GM19238 (cell line): ENCODE measurements around the gene ARHGAP26.

Source experiments
- DNase-seq: peaks from one replicate; pipeline ENCODE4 v3.0.0; 2011; ENCODE audit warnings: low spot score; ENCODE audit not compliant: insufficient read length

Gene ARHGAP26, protein sequence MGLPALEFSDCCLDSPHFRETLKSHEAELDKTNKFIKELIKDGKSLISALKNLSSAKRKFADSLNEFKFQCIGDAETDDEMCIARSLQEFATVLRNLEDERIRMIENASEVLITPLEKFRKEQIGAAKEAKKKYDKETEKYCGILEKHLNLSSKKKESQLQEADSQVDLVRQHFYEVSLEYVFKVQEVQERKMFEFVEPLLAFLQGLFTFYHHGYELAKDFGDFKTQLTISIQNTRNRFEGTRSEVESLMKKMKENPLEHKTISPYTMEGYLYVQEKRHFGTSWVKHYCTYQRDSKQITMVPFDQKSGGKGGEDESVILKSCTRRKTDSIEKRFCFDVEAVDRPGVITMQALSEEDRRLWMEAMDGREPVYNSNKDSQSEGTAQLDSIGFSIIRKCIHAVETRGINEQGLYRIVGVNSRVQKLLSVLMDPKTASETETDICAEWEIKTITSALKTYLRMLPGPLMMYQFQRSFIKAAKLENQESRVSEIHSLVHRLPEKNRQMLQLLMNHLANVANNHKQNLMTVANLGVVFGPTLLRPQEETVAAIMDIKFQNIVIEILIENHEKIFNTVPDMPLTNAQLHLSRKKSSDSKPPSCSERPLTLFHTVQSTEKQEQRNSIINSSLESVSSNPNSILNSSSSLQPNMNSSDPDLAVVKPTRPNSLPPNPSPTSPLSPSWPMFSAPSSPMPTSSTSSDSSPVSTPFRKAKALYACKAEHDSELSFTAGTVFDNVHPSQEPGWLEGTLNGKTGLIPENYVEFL

GRCh38 chr5:142769793-142770649 lies at the start of gene ARHGAP26:
ARHGAP26 (plus strand) TSS chr5:142770377; CDS start chr5:142770762, 385 bp downstream.
- DNase-seq = peak; percentile 92

GRCh38 chr5:142720641-142721271 lies 49.4 kb upstream of the ARHGAP26 start:
- DNase-seq = no peak

GRCh38 chr5:142722146-142722545 lies 48.0 kb upstream of the ARHGAP26 start:
- DNase-seq = no peak

- DNase-seq = no peak
These were observed 47.3 kb upstream of the ARHGAP26 start for GRCh38 chr5:142722896-142723295.

DNA sequence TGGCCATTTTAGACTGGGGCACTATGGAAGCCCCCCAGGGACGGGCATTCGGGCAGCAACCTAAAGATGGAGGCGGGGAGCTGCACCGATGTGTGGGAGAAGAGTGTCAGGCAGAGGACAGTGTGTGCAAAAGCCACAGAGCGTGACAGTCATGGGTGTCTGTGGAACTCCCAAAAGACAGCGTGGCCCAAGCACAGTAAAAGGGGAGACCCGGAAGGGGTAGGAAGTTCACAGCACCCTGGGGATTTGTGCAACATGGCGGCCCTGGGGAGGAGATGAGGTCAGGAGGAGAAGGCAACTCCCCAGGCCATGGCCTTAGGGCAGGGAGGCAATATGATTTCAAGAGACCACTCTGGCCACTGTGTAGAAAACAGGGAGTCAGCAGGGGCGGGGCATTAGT lies 45.4 kb upstream of the ARHGAP26 start:
- DNase-seq = no peak

DNA sequence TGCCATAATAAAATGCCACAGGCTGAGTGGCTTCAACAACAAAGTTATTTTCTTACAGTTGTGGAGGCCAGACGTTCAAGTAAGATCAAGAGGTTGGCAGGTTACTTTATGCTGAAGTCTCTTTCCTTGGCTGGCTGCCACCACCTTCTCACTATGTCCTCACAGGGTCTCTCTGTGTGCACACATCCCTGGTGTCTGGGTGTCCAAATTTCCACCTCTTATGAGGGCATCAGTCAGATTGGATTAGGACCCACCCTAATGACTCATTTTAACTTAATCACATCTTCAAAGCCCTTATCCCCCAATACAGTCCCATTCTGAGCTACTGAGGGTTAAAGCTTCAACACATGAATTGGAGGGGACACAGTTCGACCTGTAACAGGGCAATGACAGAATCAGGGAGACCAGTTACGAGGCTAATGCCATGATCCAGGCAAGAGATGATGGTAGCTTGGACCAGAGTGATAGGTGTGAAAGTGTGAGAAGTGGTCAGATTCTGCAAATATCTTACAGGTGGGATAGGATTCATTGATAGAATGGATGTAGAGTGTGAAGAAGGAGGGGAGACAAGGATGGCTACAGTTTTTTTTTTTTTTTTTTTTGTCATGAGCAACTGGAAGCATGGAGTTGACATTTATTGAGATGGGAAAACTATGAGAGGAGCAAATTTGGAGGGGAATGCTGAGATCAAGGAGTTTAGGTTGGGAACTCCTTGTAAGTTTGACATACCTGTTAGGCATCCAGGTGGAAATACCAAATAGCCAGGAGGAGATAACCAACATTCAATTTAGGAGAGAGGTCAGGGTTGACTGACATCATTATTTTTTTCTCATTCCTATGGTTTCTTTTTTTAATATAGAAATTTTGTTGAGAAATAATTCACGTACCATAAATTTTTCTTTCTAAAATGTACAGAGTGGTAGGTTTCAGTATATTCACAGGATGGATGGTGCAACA lies 44.7 kb upstream of the ARHGAP26 start:
- no peak for DNase-seq

- no peak for DNase-seq
These were observed 43.9 kb upstream of the ARHGAP26 start for GRCh38 chr5:142726188-142726731.

DNA sequence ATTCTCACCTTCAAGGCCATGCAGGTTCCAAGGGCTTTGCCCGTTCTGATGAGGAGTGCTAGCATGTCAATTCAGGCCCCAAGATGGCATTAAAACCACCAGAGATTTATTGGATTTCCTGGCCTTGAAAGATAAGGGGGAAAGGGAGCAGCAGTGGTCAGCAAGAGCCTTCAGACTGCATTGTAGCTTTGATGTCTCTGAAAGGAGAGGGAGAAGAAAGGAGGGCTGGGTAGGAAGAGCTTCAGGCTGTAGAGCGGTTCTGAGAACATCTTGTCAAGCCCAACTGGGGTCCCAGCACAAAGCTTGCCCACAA lies 42.5 kb upstream of the ARHGAP26 start:
- DNase-seq = no peak

DNA sequence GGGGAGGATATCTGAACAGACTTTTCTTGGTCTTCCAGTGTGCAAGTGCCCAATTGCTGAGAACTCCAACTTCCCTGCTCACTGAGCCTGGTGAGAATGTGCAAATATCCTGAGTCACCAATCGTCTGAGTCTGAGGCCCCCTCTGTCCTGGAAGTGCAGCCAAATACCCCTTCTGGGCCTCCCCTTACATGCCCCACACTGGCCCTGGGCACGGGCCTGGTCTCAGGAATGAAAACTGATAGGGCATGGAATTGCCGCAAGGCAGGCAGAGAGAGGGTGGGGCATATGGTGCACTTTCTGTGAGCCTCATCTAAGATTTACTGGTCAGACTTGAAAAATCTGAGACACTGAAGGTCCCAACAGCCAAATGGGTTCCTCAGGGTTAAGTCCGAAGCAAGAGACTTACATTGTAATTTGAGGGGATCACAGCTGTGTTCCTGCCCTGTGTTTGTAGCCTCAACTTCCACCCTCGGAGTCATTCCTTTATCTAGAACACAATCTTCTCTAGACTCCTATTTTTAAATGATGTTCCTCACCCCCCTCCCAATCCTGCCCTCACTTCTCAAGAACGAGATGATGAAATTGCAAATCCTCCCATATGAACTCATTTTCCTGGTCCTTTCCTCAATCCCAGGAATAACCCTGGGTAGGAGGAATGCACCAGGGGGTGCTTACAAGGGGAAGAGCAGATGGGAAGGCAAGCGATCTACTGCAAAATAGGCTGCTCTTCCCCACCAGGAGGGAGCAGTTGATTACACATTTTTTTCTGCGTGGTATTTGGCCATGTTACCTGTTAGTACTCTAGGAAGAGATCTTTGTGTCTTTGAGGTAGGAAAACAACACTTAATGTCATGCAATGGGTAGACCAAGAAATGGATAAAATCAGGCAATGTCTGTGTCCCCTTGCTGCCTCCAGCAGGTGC lies 34.6 kb upstream of the ARHGAP26 start:
- no peak for DNase-seq

- no peak for DNase-seq
These were observed 33.9 kb upstream of the ARHGAP26 start for GRCh38 chr5:142736247-142736632.

DNA sequence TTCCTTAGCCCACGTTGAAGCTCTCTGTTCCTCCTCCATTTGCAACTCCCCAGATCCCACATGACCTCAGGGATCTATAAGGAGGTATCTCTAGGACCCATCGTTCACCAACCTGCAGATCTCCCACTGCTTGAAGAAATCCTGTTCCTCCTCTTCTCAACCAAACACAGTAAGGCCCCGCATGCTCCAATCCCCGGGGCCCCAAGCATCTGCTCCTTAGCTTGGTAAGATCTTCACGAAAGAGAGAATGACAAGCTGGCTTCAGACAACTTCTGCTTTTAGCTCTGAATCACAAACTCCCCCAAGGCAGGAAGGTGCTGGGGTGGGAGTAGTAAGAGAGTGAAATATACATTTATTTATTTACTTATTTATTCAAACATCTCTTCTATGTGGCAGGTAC lies 33.0 kb upstream of the ARHGAP26 start:
- no peak for DNase-seq

DNA sequence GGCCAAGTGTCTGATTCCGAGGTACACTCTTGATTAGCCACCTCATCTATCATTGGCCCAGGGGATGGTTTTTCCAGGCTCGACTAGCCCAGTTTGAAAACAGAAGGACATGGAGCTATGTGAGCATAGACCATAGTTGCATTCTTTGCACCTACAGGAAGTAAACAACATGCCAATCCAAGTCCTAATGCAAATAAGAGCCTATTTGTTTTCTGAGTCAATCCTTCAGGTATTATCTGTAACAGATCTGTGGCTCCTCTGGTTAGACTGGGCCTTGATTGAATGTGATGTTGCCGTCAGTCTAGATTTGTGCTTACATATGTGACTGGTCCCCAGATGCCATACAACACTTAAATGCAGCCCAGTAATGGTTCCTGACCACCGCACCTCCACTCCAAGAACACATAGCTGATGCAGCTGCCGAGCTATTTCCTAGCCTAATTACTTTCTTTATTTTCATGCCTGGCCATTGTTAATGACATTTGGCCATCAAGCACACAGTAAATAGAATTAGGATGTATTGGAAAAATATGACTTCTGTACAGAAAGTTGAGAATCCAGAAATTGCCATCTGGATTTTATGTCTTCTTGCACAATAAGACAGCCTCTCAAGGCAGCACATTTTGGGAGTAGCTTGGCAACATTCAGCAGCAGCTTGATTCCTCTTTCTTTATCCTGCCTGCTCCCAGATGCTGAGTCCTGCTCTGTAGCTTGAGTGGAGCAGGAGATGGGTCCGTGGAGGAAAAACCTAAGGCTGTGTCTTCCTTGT lies 29.5 kb upstream of the ARHGAP26 start:
- DNase-seq = no peak

DNA sequence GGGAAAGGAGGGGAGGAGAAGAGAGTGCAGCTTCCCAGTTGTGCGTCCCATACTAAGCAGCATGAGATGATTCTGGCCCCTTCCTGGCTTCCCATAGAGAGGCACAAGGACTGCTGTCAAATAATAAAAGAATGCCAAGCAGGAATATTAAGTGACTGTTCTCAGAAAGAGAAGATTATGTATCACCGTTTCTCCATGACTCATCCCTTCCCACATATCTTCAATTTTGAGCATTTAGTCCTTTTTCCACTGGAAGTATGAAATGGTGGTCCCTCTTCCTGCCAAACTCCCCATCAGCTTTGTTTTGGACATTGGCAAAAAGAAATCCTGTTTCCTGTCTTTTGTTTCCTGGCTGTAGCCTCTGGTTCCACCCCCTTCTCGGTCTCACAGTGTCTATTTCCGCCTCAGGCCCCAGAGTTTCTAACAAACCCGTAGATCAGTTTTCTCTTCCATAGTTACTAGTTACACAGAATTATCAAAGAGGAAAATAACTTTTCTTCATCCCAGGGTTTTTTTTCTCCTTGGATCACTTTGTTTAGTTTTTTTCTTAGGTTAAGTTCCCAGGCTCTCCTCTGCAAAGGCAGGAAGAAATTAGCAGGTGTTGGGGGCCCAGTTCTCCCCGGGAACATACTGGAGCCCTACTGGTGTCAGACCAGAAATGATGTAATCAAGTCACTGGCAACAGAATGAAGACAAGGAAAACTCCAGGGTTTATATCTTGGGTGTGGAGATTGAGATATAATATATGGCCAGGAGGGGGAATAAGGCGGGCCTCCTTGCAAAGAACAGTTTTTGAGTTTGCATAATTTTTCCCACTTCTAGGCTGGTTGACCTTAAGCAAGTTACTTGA lies 26.4 kb upstream of the ARHGAP26 start:
- DNase-seq = no peak

GRCh38 chr5:142745268-142745667 lies 24.9 kb upstream of the ARHGAP26 start:
- no peak for DNase-seq

DNA sequence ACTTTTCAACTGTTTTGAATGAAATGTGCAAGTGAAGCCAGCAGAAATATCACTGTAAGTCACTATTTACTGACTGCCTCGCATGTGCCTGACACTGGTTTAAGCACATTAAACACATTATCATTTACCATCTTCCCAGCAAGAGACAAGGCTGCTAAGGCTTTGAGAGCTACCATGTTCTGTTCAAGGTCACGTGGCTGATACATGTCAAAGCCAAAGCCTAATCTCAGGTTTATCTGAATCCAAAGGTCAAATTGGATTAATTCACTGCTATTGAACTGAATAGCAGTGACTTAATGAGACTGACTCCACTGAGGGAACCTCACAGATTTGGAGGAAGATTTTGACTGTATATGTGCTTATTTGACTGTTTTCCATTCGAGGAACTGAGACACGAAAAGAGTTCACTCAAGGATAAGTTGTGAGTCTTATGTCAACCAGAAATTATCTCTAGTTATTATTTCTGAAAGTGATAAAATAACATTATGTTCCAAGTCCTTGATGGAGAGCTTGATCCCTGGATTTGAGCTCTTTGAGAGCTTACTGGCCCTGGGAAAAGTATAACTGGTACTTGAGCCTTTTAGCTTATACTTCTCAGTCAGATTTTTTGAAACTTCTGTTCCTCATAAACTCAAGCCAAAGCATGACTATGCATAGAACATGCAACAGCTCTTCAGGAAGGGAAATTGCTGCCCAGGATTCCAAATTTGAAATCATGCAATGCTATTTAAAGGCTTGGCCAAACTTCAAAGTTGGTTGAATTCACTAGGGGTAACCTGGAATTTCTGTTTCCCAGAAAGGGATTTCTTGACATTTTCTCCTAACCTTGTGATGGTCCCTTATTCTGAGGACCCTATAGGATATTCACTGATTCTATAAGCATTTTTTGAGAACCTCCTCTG lies 23.4 kb upstream of the ARHGAP26 start:
- no peak for DNase-seq

GRCh38 chr5:142748132-142748531 lies 22.0 kb upstream of the ARHGAP26 start:
- no peak for DNase-seq
